Measurements from ENCODE around the gene CTNNA2. TPM values are rescaled to one million over a fixed set of nuclear protein-coding genes. Genes with fewer than 3 reads are reported as not detected.
A peak's percentile ranks its signal among the peaks of the same experiment; 100 is the strongest.

The CTNNA2 gene
- total RNA-seq, 2 donors from 2014 or later: 0.37 to 0.92 TPM

DNA sequence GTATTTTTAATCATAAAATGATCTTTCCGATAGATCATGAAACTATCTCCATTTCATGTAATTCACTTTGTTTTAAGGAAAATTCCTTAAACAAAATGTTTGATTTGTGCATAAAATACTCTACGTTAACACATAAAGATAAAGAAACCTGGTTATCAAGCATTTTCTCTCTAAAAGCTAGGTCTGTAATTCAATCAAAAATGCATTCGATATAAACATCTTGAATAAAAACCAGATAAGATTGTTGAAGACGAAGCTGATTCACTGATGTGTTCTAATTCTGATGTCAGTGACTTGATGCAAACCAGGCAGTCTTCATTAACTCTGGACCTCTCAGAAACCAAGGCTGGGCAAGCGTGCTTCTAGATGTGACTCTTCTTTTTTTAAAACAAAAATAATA is 245.2 kb downstream of the CTNNA2 start:
- no peak for DNase-seq
- intact Hi-C loops (cut with DNase I, micrococcal nuclease): no loop called here

DNA sequence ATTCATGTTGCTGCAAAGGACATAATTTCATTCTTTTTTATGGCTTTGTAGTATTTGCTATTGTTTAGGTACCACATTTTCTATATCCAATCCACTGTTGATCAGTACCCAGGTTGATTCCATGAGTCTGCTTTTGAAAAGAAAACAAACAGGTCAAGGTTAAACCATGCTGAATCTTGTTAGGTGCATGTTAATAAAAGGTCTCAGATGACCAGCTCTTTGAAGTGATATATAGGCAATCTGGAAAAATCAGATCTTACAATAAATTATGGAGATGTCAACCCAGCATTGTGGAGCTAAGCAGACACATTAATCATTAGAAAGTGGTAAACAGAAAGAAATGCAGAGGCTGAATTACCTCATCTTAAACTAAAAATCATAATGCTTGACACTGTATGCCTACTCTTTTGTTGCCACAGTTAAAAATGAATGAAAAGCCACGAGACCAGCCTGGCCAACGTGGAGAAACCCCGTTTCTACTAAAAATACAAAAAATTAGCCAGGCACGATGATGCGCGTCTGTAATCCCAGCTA is 246.0 kb downstream of the CTNNA2 start:
- DNase-seq: no peak
- ATAC-seq: no peak
- intact Hi-C loops (cut with DNase I, micrococcal nuclease): no loop called here

More for the DNA sequence above, 245.2 kb downstream of the CTNNA2 start:
- ATAC-seq: no peak

DNA sequence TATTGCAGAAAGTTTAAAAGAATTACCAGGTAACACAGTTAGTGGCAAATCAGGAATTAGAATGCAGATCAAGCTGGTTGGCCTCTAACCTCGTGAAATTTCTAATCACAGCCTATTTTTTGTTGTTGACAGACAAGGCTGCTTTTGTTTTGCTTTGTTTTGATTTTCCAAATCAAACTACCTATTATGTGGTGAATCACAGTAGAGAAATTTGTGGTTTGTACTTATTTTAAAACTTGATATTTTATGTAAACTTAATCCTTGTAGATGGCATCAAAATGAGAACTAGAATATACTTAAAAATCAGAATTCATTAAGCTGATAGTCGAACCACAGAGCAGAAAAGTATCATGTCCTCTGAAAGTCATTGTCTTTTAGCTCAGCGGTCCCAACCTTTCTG is 258.1 kb downstream of the CTNNA2 start:
- no peak for ATAC-seq
- no peak for DNase-seq
- intact Hi-C loops (cut with DNase I, micrococcal nuclease): no loop called here

DNA sequence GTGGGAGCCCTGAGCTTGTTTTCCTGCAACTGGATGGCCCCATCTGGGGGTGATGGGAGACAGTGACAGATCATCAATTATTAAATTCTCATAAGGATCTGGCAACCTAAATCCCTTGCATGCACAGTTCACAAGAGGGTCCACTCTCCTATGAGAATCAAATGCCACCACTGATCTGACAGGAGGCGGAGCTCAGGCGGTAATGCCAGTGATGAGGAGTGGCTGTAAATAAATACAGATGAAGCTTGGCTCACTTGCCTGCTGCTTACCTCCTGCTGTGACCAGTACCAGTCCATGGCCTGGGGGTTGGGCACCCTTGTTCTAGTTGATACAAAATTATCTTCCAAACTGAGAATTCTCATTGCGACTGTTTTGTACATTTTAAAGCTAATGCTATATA is 258.6 kb downstream of the CTNNA2 start:
- ATAC-seq: no peak
- peak in 1 of 2 donors; percentile 9 for DNase-seq
- intact Hi-C loops (cut with DNase I, micrococcal nuclease): no loop called here

DNA sequence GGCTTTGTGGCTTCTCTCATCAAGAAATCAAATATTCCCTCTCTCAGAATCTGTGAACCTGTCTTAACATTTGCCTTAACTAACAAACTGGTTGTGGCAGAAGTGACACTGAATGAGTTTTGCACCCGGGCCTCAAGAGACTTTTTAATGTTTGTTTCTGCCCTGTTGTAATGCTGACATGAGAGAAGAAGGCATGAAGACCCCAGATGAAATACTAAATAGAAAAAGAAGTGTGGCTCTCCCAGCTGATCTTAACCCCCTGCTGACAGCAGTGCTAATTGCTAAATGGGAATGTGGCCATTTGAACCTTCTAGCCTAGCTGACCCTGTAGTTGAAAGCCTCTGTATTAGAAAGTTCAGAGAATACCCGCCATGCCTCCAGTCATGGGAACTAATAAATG is 261.2 kb downstream of the CTNNA2 start:
- DNase-seq: no peak
- no peak for ATAC-seq
- intact Hi-C loops (cut with DNase I, micrococcal nuclease): no loop called here

DNA sequence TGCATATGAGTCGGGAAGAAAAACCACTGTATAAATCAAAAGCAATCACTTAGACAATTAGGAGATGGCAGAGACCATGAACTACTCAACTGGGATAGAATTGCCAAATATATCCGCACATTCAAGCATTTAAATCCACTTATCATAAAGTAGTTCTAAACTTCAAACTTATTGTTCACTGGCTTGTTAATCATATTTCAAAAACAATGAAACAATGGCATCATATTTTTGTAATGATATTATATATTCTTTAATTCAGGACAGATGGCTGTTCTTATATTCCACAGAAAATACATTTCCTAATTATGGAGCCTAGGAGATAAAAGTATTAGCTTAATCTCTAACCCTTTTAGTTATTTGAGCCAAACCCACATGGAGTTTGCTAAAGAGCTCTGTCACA is 263.6 kb downstream of the CTNNA2 start:
- intact Hi-C loops (cut with DNase I, micrococcal nuclease): no loop called here
- no peak for ATAC-seq

DNA sequence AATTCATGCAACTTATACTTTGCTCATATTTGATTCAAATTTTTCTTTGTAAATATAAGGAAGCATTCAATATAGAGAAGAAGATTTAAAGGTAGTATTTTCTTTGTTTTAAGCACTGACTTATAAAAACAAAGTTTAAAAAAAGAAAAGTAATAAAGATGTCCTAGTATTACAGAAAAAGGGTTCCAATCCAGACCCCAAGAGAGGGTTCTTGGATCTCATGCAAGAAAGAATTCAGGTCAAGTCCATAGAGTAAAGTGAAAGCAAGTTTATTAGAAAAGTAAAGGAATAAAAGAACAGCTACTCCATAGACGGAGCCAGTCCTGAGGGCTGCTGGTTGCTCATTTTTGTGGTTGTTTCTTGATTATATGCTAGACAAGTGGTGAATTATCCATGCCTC is 267.9 kb downstream of the CTNNA2 start:
- intact Hi-C loops (cut with DNase I, micrococcal nuclease): no loop called here
- DNase-seq (no peak), ATAC-seq (no peak)

More for the DNA sequence above, 263.6 kb downstream of the CTNNA2 start:
- no peak for DNase-seq

DNA sequence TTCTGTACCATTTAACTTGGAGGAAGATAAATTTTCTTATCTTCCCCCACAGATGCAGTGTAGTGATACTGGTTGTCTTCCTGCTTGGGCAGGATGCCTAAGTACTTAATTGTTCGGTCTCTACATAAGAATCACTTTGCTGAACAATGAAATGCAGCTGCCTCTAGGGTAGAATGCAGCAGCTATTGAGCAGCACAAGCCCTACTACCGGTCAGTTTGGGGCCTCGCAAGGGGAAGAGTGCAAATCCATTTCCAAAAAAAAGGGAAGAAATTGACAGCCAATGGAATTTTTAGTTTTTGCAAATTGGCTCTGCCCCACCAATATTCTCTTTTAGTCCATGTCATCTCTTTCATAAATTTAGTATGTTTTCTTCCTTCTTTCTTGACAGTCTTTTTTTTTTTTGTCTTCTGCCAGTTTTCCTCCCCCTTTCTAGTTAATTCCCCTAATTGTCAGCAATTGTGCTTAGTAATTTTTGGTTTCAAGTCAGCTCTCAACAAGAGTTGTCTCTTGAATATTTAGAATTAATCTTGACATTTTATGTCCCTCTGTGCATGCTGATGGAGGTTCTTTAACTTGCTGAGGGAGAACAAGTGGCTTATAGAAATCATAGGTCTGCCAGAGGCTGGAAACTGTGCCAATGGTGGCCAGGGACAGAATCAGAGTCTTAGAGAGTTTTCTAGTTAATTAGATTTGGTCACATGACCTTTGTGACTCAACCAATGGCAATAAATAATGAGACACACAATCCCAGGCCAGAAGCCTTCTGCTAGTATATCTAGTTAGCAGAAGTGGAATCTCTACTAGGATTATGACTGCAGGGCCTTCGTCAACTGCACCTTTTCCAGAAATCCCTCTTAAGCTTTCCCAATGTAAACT is 270.0 kb downstream of the CTNNA2 start:
- intact Hi-C loops (cut with DNase I, micrococcal nuclease): no loop called here
- ATAC-seq (no peak), DNase-seq (no peak)

DNA sequence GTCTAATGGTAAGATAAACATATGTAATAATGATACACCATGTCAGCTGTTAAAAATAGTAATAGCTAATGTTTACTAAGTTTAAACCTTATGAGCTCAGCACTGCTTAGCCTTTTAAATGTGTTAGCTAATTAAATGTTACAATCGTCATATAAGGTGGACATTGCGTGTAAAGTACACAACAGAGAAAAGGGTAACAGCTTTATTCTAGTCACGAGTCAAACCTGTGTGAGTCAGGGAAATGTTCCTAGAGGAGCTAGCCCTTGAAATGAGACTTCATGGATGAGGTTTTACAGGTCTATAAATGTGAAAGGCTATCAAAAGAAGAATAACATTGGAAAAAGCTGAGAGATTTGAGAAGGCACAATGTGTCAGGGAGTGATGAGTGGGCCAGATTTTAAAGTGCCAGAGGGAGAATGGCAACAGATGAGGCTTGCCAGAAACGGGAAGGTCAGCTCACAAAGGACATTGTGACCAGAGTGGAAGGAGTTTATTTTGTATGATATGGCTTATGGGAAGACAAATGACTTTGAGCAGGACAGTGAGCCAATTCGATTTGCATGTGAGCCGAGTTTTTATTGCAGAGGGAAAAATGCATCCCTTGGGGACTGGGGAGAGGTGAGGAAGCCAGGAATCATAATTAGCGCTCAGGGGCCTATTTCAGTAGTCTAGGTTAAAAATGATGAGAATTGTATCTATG is 276.3 kb downstream of the CTNNA2 start:
- intact Hi-C loops (cut with DNase I, micrococcal nuclease): no loop called here
- ATAC-seq (peak; percentile 86), DNase-seq (no peak)

DNA sequence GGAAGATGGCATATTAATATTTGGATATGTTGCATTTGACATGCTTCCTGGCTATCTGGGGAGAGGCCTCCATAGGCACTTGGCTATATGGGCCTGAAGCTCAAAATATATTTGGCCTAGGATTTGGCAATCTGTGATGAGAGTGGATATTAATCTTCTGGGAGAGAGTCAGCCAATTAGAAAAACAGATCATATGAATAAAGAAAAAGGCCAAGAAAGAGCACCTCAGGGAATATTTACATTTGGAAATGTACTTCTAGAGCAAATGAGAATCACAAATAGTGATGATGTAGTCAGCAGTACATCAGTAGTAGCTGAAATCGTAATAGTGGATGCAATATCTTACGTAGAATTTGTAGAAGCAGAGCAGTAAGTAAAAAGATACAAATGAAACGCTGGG is 277.0 kb downstream of the CTNNA2 start:
- DNase-seq: no peak
- intact Hi-C loops (cut with DNase I, micrococcal nuclease): no loop called here
- ATAC-seq: no peak

DNA sequence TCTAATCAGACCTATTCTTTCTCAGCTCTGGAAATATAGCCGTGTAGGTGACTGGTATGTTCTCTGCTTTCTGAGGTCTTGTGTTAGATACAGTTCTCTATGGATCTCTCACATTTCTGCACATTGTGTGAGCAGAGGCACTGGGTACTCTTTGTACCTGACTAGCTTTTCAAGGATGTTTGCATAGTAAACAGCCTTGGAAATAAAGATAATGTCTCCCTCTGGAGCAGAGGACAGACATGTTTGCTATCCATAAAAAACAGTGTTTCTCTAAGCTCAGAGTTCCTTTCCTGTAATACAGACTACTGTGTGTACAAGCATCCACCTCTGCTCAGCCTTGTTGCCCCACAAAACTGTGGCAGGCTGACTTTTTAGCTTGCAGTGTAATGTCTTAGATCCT is 279.2 kb downstream of the CTNNA2 start:
- ATAC-seq: peak; percentile 88
- intact Hi-C loops (cut with DNase I, micrococcal nuclease): no loop called here
- no peak for DNase-seq

DNA sequence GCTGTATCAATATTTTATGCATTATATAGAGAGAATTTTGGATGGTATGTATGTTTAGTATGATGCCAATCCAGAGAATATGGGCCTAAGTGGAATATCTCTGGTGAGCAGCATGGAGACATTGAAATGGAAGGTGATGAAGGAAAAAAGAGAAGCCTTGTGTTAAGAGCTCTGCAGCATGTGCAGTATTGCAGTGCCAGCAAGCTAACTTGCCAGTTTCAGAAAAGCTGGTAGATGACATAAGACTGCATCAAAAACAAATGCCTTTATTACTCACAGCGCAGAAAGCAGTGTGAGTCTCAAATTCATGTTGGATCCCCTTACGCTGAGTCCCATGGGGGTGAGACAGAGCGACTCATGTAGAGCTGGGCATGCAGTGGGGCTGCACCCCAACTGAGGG is 280.2 kb downstream of the CTNNA2 start:
- DNase-seq (no peak), ATAC-seq (no peak)
- intact Hi-C loops (cut with DNase I, micrococcal nuclease): no loop called here

DNA sequence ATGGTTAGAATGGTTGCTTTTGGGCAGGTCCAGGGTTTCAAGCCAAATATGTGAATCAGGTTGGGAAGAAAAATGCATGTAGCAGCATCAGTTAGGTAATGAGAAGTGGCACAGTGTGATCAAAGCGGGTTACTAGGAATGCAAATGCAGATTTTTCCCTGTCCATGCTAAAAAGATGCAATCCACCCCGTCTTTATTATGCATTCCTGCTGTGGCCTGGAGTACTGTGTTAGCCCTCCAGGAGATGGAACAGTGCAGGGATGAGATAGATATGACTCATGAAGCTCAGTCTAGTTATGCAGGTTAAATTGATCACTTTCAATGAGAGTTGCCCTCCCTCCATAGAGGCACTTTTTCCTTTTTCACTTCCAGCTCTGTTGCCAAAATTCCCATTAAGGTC is 283.8 kb downstream of the CTNNA2 start:
- intact Hi-C loops (cut with DNase I, micrococcal nuclease): no loop called here
- no peak for DNase-seq
- ATAC-seq: no peak

DNA sequence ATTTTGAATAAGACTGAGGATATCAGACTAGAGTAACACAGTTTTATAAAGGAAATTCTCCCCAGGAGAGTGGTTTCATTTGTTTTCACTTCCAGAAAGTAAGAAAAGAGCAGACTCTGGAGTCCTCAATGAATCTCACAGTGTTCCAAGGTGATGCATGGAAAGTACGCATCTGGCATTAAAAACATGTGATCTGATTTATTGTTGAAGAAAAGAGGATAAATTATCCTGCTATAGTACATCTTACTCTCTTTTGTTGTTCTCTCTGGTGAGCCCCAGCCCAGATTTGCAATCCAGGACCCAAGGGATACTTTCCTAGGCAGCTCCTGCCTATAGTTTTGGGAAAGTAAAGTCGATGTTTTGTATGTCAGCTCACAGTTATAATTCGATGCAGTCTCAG is 285.9 kb downstream of the CTNNA2 start:
- intact Hi-C loops (cut with DNase I, micrococcal nuclease): no loop called here
- DNase-seq (no peak), ATAC-seq (no peak)

DNA sequence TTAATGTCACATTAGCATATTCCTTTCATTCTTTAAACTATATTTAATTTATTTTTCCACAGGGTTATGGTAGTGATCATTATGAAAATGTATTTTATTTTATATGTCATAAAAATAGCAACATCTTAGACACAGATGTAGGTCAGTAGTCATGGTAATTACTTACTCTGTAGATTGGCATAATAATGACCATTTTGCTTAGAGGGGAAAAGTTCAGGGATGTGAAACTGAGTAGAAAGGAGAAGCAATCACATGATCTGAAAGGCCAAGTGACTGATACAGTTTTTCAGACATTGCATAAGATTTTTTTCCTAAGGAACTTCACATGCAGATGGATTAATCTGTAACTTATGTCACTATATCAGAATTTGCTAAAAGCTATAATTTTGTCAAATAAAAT is 286.9 kb downstream of the CTNNA2 start:
- ATAC-seq (no peak), DNase-seq (no peak)
- intact Hi-C loops (cut with DNase I, micrococcal nuclease): no loop called here

DNA sequence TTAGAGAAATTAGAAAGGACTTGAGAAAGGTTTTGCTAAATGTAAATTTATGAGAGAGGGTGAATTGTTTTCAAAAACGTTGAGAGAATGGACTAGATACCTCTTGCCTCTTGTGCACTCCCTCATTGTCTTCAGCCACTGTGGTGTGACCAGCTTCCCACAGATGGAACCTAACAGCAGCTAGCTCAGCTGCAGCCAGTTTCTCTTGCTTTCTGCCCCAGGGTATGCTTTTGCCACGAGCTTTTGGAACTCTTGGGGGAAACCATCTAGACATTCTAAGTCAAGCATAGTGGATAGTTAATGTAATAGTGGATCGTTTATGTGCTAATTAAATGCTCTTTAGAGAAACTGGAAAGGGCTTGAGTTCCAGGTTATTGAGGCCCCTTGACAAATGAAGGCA is 288.2 kb downstream of the CTNNA2 start:
- intact Hi-C loops (cut with DNase I, micrococcal nuclease): no loop called here
- no peak for DNase-seq
- no peak for ATAC-seq

DNA sequence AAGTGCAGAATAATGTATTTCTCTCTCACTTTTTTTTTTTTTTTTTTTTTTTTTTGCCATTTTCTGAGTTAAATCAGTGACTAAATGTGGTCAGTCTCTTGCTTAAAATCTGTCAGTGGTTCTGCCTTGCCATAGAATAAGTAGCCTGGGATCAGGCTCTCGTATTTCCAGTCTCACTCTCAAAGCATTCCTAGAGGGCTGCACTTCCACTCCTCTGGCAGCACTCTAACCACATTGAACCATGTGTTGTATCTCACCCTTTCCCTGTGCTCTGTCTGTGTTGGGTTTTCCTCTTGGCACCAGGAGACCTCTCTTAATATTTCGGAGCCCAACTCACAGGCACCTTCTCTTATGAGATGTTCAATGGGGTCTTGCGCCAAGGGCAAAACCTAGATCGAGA is 304.4 kb downstream of the CTNNA2 start:
- intact Hi-C loops (cut with DNase I, micrococcal nuclease): no loop called here
- DNase-seq (no peak), ATAC-seq (no peak)

DNA sequence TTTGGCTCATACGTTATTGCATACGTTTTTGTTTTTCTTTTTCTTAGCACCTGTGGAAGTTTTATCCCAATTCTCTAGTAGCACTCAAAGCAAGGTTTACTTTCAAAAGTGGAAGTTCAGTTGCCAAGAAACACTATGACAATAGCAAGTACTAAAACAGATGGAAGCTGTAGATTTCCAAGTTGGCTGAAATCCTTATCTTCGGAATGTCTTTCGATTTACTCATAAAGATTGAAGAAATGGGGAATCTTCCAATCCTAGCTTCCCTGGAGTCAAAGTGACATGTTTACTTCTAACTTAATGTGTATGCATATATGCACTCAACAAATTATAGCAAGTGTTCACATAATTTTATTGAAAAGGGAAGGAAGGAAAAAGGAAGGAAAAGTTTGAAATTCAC is 307.4 kb downstream of the CTNNA2 start:
- ATAC-seq (no peak), DNase-seq (no peak)
- intact Hi-C loops (cut with DNase I, micrococcal nuclease): no loop called here

DNA sequence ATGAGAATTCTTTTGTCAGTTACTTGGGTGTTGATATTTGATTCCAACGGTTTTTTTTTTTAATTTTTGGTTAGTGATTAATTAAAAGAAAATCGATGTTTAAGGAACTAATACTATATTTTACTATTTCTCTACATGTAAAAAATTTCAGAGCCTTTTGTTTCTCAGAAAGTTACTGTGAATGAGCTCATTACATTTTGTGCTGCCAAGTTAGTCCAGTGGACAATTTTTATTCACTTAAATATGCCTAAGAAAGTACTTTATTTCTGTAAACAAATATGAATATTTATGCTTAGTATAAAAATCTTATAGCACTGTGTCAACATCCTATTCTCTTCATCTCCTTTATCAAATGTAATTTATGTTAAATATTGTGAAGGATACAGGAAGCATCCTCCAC is 309.3 kb downstream of the CTNNA2 start:
- no peak for ATAC-seq
- no peak for DNase-seq

DNA sequence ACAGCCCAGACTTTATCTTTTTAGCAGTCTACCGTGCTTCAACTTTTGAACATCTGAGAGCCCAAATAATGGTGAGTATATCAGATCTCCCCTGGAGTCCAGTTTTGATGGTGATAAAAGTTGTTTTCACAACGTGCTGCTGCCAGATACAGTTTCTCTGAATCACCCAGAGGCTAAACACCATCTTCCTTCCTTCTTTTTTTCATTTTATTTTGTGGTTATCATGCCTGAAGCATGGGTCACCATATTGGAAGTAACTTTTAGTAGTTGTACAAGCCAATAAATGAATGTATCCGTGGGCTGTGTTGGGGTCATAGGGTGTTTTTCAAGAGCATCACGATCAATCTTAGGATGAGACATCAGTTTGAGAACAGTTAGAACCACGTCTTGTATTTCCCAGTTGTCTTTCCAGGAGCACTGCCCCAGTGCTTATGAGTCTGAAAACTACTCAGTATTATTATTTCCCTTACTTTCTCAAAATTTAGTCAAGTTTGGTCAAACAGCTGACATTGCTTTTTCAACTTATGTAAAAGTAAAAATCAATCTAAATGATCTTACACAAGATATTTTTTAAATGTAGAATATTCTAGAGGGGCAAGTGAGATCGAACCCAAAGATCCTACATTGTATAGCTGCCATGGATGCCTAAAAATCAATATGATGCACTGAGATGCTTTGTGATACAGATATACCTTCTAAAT is 311.4 kb downstream of the CTNNA2 start:
- intact Hi-C loops (cut with DNase I, micrococcal nuclease): no loop called here
- ATAC-seq (no peak), DNase-seq (no peak)

More for the DNA sequence above, 309.3 kb downstream of the CTNNA2 start:
- intact Hi-C loops (cut with DNase I, micrococcal nuclease): no loop called here

All from left colon (tissue), 2 donors.